Measurements from ENCODE around the gene NRXN2. TPM values are rescaled to one million over a fixed set of nuclear protein-coding genes. Genes with fewer than 3 reads are reported as not detected.

The NRXN2 gene
- total RNA-seq, 1 donor from 2014 or later = 50.4 TPM

DNA sequence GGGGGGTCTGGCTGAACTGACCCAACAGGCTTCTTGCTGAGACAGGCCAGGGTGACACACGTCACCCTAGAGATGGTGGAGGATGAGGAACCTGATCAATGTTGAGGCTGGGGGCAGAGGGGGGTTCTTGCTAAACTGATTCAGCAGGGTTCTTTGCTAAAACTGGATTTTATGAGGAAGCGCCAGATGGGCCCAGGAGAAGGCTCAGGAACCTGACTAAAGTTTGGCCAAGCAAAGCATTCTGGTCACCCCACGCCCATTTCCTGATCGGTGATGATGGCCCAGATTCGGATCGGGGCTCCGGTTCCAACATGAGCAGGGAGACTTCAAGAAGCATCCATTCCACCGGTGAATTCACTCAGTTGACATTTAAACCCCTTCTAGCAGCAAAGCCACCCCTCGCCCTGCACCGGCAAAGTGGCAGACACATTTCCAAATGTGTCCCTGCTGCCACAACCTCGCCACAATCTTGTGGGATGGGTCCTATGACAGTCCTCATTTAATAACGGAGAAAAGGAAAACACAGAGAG lies 166.2 kb downstream of the NRXN2 start:
- no peak for DNase-seq
- Mint-ChIP-seq H3K9me3 (ENCODE audit: unreplicated experiment) (peaks cover 6% of the 10 kb centered on the region), H3K36me3 (ENCODE audit: unreplicated experiment) (no peaks in the 10 kb centered on the region), H3K27ac (ENCODE audit: unreplicated experiment) (no peak overlapping the region), H3K4me1 (ENCODE audit: low read depth, unreplicated experiment) (peaks cover 2% of the 10 kb centered on the region), H3K27me3 (ENCODE audit: unreplicated experiment) (peaks cover 10% of the 10 kb centered on the region), H3K4me3 (ENCODE audit: unreplicated experiment) (no peak overlapping the region)
- TF ChIP-seq, protein P1, sequence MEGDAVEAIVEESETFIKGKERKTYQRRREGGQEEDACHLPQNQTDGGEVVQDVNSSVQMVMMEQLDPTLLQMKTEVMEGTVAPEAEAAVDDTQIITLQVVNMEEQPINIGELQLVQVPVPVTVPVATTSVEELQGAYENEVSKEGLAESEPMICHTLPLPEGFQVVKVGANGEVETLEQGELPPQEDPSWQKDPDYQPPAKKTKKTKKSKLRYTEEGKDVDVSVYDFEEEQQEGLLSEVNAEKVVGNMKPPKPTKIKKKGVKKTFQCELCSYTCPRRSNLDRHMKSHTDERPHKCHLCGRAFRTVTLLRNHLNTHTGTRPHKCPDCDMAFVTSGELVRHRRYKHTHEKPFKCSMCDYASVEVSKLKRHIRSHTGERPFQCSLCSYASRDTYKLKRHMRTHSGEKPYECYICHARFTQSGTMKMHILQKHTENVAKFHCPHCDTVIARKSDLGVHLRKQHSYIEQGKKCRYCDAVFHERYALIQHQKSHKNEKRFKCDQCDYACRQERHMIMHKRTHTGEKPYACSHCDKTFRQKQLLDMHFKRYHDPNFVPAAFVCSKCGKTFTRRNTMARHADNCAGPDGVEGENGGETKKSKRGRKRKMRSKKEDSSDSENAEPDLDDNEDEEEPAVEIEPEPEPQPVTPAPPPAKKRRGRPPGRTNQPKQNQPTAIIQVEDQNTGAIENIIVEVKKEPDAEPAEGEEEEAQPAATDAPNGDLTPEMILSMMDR (IDR thresholded peaks at IDR 0.05; ENCODE audit: partially characterized antibody, unreplicated experiment) = no peak

Other genes with a start within 250 kb of the NRXN2 start
- not detected for gene SLC22A11, start 167.3 kb downstream of the NRXN2 start, total RNA-seq (ENCODE audit: unreplicated experiment)
- gene SLC22A12, start 132.0 kb downstream of the NRXN2 start, total RNA-seq (ENCODE audit: unreplicated experiment) = not detected
- gene RASGRP2, start 20.9 kb upstream of the NRXN2 start, total RNA-seq (ENCODE audit: unreplicated experiment) = 2.9 TPM
- 5.5 TPM for gene PYGM, start 36.8 kb upstream of the NRXN2 start, total RNA-seq (ENCODE audit: unreplicated experiment)
- 415 TPM for gene SF1, start 55.3 kb upstream of the NRXN2 start, total RNA-seq (ENCODE audit: unreplicated experiment)
- gene MAP4K2, start 80.0 kb upstream of the NRXN2 start, total RNA-seq (ENCODE audit: unreplicated experiment) = 15.9 TPM
- gene MEN1, start 87.4 kb upstream of the NRXN2 start, total RNA-seq (ENCODE audit: unreplicated experiment) = 39.7 TPM
- 2.3 TPM for gene CDC42BPG, start 121.5 kb upstream of the NRXN2 start, total RNA-seq (ENCODE audit: unreplicated experiment)
- 114 TPM for gene EHD1, start 155.4 kb upstream of the NRXN2 start, total RNA-seq (ENCODE audit: unreplicated experiment)
- 25.9 TPM for gene ATG2A, start 194.0 kb upstream of the NRXN2 start, total RNA-seq (ENCODE audit: unreplicated experiment)
- gene PPP2R5B, start 201.5 kb upstream of the NRXN2 start, total RNA-seq (ENCODE audit: unreplicated experiment) = 148 TPM
- gene GPHA2, start 212.7 kb upstream of the NRXN2 start, total RNA-seq (ENCODE audit: unreplicated experiment) = not detected
- not detected for gene MAJIN, start 248.9 kb upstream of the NRXN2 start, total RNA-seq (ENCODE audit: unreplicated experiment)